GM23248 (cell line): ENCODE measurements around the gene MRPS31.

Experiments
- EZH2 ChIP-seq: fragments of 200-600 bp; sonication (generic); IDR thresholded peaks from 2 replicates; pipeline ENCODE4 v1.6.1; 2018; ENCODE audit warnings: antibody characterized with exemption, mild to moderate bottlenecking; ENCODE audit not compliant: insufficient read depth, poor library complexity, severe bottlenecking
- EZH2phosphoT487 ChIP-seq: fragments of 200-600 bp; sonication (generic); IDR thresholded peaks from 2 replicates; pipeline ENCODE4 v1.6.1; 2018; ENCODE audit warnings: antibody characterized with exemption, moderate library complexity, mild to moderate bottlenecking, low read depth; ENCODE audit not compliant: insufficient read depth

DNA sequence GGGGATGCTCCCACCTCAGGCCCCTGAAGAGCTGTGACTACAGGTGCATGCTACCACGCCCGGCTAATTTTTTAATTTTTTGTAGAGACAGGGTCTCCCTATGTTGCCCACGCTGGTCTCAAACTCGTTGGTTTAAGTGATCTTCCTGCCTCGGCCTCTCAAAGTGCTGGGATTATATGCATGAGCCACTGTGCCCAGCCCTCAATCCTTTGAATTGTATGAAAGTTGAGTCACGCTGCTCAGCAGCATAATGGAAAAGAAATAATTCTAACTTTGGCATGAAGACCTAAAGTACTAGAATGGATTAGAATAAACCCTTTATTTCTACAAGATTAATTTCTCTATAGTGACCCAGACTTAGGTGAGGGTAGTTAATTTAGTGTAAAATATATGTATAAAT lies 42.4 kb downstream of the MRPS31 start:
- TF ChIP-seq EZH2 (no peak), EZH2phosphoT487 (no peak)
